Measurements from ENCODE around the gene ANKRD13B.

The ANKRD13B gene

DNA sequence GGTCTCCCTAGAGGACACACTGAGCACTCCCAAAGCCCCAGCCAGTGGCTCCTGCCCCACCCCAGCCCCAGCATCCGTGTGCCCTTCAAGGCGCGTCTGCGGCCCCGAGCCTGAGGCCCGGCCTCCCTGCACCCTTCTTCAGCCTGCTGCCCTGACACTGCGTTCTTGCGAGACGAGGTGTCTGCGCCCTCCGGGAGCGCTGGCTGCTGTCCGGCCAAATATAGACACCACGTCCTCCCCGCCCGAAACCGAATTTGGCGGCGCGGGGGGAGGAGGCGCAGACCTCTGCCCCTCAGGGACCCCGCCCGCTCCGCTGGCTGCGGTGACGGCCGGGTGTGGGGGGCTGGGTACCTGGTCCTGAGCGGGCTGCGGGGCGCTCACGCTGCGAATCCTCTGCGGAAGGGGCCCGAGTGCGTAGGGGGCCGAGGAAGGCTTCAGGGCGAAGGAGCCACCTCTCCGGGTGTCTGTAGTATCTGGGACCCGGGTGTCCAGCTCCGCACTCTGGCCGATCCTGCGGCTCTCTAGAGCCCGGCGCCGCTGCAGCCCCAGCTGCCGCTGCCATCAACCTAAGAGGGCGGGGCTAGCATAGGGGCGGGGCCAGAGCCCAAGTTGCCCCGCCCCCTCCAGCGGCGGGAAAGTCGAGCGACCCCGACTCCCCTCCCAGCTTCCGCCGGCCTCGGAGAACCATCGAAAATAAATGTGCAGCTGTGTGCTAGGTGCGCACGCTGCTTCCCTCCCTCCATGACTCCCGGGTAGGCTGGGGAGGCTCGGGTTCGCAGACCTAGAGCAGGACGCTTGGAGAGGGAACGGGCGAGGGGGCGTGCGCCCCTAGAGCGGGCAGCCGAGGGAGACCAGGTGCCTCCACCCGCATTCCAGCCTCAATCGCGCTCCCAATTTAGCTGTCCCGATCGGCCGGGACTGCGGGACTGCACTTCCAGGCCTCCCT, 29.7 kb downstream of the ANKRD13B start, which contains the start of gene CORO6:
TSS of gene CORO6 (minus strand) at position 576 of the 946 bp plus-strand sequence. CDS start 1,491 bp downstream, outside the sequence.
- H3K4me3 Mint-ChIP-seq = peak within 1 kb of the TSS; percentile 71
- no peaks in the 10 kb centered on the region for H3K27me3 Mint-ChIP-seq
- peaks cover 12% of the 10 kb centered on the region for H3K36me3 Mint-ChIP-seq (ENCODE audit: insufficient read depth)
- no peaks in the 10 kb centered on the region for H3K9me3 Mint-ChIP-seq
- ATAC-seq (replicated peaks; ENCODE audit: extremely low read depth, poor library complexity, severe bottlenecking) (no peak), DNase-seq (ENCODE audit: low spot score in 2 of 2) (peak; percentile 19 to 41)
- H3K4me1 Mint-ChIP-seq = peaks cover 29% of the 10 kb centered on the region
- H3K27ac Mint-ChIP-seq (ENCODE audit: low read depth) = peak within 1 kb of the TSS; percentile 44

- DNase-seq (ENCODE audit: low spot score in 2 of 2) (no peak), ATAC-seq (replicated peaks; ENCODE audit: extremely low read depth, poor library complexity, severe bottlenecking) (no peak)
- Mint-ChIP-seq H3K4me3 (peak overlapping the region; percentile 71), H3K36me3 (ENCODE audit: insufficient read depth) (peaks cover 14% of the 10 kb centered on the region), H3K27me3 (no peaks in the 10 kb centered on the region), H3K9me3 (no peaks in the 10 kb centered on the region), H3K27ac (ENCODE audit: low read depth) (peak overlapping the region; percentile 44), H3K4me1 (peaks cover 30% of the 10 kb centered on the region)
These were observed 30.3 kb downstream of the ANKRD13B start for GRCh38 chr17:29623283-29623647.

DNA sequence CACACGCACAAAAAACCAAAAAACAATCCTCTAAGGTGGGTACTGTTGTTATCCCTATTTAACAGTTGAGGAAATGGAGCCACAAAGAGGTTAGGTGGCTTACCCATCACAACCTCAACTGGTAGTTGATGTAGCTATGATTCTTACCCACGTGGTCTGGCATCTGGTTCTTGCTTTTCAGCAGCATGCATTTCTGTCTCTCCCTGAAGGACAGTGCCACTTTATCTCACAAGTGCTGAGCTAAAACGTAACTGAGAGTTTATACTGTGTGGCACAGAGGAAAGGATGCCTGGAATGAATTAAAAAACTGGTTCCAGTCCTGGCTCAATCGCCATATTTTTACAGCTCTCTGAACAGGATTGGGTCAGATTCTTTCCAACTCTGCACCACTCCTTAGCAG, 31.7 kb downstream of the ANKRD13B start:
- H3K27me3 Mint-ChIP-seq = no peaks in the 10 kb centered on the region
- DNase-seq (ENCODE audit: low spot score in 2 of 2) (no peak), ATAC-seq (replicated peaks; ENCODE audit: extremely low read depth, poor library complexity, severe bottlenecking) (no peak)
- peaks cover 22% of the 10 kb centered on the region for H3K36me3 Mint-ChIP-seq (ENCODE audit: insufficient read depth)
- H3K4me1 Mint-ChIP-seq = peaks cover 36% of the 10 kb centered on the region
- H3K4me3 Mint-ChIP-seq = no peak overlapping the region
- H3K9me3 Mint-ChIP-seq = no peaks in the 10 kb centered on the region
- H3K27ac Mint-ChIP-seq (ENCODE audit: low read depth) = no peak overlapping the region

GRCh38 chr17:29625037-29625750, 32.3 kb downstream of the ANKRD13B start:
- H3K36me3 Mint-ChIP-seq (ENCODE audit: insufficient read depth) = peaks cover 20% of the 10 kb centered on the region
- no peak overlapping the region for H3K4me3 Mint-ChIP-seq
- H3K27me3 Mint-ChIP-seq = no peaks in the 10 kb centered on the region
- ATAC-seq (replicated peaks; ENCODE audit: extremely low read depth, poor library complexity, severe bottlenecking) = no peak
- DNase-seq (ENCODE audit: low spot score in 2 of 2) = no peak
- no peaks in the 10 kb centered on the region for H3K9me3 Mint-ChIP-seq
- peak overlapping the region; percentile 36 for H3K27ac Mint-ChIP-seq (ENCODE audit: low read depth)
- H3K4me1 Mint-ChIP-seq = peaks cover 36% of the 10 kb centered on the region

- ATAC-seq (replicated peaks; ENCODE audit: extremely low read depth, poor library complexity, severe bottlenecking) (no peak), DNase-seq (ENCODE audit: low spot score in 2 of 2) (no peak)
- Mint-ChIP-seq H3K36me3 (ENCODE audit: insufficient read depth) (peaks cover 34% of the 10 kb centered on the region), H3K27me3 (no peaks in the 10 kb centered on the region), H3K27ac (ENCODE audit: low read depth) (peak overlapping the region; percentile 82), H3K4me3 (no peak overlapping the region), H3K4me1 (peaks cover 41% of the 10 kb centered on the region), H3K9me3 (no peaks in the 10 kb centered on the region)
These were observed 35.0 kb downstream of the ANKRD13B start for GRCh38 chr17:29627951-29628350.

- no peak for DNase-seq (ENCODE audit: low spot score in 2 of 2)
- H3K9me3 Mint-ChIP-seq = no peaks in the 10 kb centered on the region
- no peak overlapping the region for H3K4me3 Mint-ChIP-seq
- ATAC-seq (replicated peaks; ENCODE audit: extremely low read depth, poor library complexity, severe bottlenecking) = no peak
- H3K27me3 Mint-ChIP-seq = no peaks in the 10 kb centered on the region
- peaks cover 39% of the 10 kb centered on the region for H3K36me3 Mint-ChIP-seq (ENCODE audit: insufficient read depth)
- peaks cover 34% of the 10 kb centered on the region for H3K4me1 Mint-ChIP-seq
- peak overlapping the region; percentile 2 for H3K27ac Mint-ChIP-seq (ENCODE audit: low read depth)
These were observed 35.7 kb downstream of the ANKRD13B start for GRCh38 chr17:29628644-29629043.

DNA sequence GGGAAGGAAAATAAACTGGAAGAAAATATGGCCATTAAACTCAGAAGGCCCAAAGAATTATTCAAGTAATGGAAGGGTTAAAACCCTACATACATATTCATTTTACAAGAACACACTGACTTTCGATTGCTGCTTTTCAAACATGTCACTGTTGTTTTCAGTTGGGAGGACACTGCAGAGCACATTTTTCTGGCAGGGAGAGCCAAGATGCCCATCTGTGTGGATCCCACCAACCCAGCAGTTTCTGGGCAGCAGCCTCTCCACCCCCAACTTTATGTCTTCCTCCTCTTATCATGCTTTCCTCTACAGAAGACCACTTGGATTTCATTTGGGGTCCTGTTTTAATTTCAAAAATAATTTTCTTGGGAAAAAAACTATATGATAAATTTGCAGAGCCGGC, 36.9 kb downstream of the ANKRD13B start:
- Mint-ChIP-seq H3K9me3 (no peaks in the 10 kb centered on the region), H3K4me3 (no peak overlapping the region), H3K27ac (ENCODE audit: low read depth) (peak overlapping the region; percentile 2), H3K4me1 (peaks cover 36% of the 10 kb centered on the region), H3K27me3 (no peaks in the 10 kb centered on the region), H3K36me3 (ENCODE audit: insufficient read depth) (peaks cover 47% of the 10 kb centered on the region)
- ATAC-seq (replicated peaks; ENCODE audit: extremely low read depth, poor library complexity, severe bottlenecking) = no peak
- DNase-seq (ENCODE audit: low spot score in 2 of 2) = no peak

- no peak overlapping the region for H3K4me3 Mint-ChIP-seq
- no peak for ATAC-seq (replicated peaks; ENCODE audit: extremely low read depth, poor library complexity, severe bottlenecking)
- H3K36me3 Mint-ChIP-seq (ENCODE audit: insufficient read depth) = peaks cover 52% of the 10 kb centered on the region
- no peak for DNase-seq (ENCODE audit: low spot score in 2 of 2)
- H3K4me1 Mint-ChIP-seq = peaks cover 36% of the 10 kb centered on the region
- H3K27ac Mint-ChIP-seq (ENCODE audit: low read depth) = peak overlapping the region; percentile 2
- H3K27me3 Mint-ChIP-seq = no peaks in the 10 kb centered on the region
- no peaks in the 10 kb centered on the region for H3K9me3 Mint-ChIP-seq
These were observed 37.8 kb downstream of the ANKRD13B start for GRCh38 chr17:29630630-29631193.

GRCh38 chr17:29633886-29634285, 41.0 kb downstream of the ANKRD13B start:
- Mint-ChIP-seq H3K36me3 (ENCODE audit: insufficient read depth) (peaks cover 50% of the 10 kb centered on the region), H3K27ac (ENCODE audit: low read depth) (peak overlapping the region; percentile 10), H3K27me3 (no peaks in the 10 kb centered on the region), H3K4me3 (no peak overlapping the region), H3K4me1 (peaks cover 22% of the 10 kb centered on the region), H3K9me3 (no peaks in the 10 kb centered on the region)
- ATAC-seq (replicated peaks; ENCODE audit: extremely low read depth, poor library complexity, severe bottlenecking) = no peak
- no peak for DNase-seq (ENCODE audit: low spot score in 2 of 2)

- no peak overlapping the region for H3K27ac Mint-ChIP-seq (ENCODE audit: low read depth)
- H3K27me3 Mint-ChIP-seq = no peaks in the 10 kb centered on the region
- peaks cover 11% of the 10 kb centered on the region for H3K4me1 Mint-ChIP-seq
- no peak for DNase-seq (ENCODE audit: low spot score in 2 of 2)
- ATAC-seq (replicated peaks; ENCODE audit: extremely low read depth, poor library complexity, severe bottlenecking) = no peak
- H3K9me3 Mint-ChIP-seq = no peaks in the 10 kb centered on the region
- no peak overlapping the region for H3K4me3 Mint-ChIP-seq
- H3K36me3 Mint-ChIP-seq (ENCODE audit: insufficient read depth) = peaks cover 30% of the 10 kb centered on the region
These were observed 47.5 kb downstream of the ANKRD13B start for GRCh38 chr17:29640413-29640812.

DNA sequence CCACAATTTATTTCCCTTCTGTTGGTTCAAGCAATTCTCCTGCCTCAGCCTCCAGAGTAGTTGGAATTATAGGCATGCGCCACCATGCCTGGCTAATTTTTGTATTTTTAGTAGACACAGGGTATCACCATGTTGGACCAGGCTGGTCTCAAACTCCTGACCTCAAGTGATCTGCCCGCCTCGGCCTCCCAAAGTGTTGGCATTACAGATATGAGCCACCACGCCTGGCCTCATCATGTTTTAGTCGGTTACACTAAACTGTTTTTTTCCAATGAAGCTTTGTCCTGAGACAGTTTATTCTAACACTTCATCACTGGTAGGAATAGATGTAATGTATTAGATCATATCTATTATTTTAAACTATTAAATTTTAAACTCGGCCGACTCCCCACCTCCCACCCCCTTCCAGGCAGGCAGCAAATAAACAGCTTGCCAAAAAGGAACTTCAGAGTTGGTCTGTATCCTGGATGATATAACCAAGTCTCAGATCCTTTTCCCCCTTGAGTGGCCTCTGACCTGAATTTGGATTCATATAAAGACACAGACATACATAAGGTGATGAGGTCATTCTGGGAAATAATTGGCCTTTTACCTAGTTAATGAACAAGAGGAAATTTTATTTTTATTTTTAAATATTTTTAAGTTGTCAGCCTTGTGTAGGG, 48.2 kb downstream of the ANKRD13B start:
- Mint-ChIP-seq H3K27ac (ENCODE audit: low read depth) (no peak overlapping the region), H3K4me1 (peaks cover 11% of the 10 kb centered on the region), H3K36me3 (ENCODE audit: insufficient read depth) (peaks cover 32% of the 10 kb centered on the region), H3K9me3 (no peaks in the 10 kb centered on the region), H3K27me3 (no peaks in the 10 kb centered on the region), H3K4me3 (no peak overlapping the region)
- ATAC-seq (replicated peaks; ENCODE audit: extremely low read depth, poor library complexity, severe bottlenecking) (no peak), DNase-seq (ENCODE audit: low spot score in 2 of 2) (no peak)

DNA sequence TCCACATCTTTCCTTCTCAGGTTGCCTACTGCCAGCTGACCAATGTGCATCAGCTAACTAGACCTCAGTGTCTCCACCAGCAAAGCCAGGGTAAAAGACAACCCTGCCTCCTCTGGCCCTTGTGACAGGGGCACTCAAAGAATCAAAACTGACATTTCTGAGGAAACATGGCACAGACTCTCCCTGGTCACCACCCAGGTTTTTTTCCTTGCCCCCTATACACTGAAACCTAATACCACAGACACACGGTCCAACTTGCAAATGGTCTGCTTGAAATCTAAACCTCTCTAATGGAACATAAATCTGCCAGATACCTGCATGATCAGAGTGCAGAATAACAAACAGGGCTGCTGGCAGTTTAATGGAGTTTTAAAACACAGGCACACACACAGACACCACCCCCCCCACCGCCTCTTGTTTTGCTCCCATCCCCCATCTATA, 49.3 kb downstream of the ANKRD13B start:
- peaks cover 31% of the 10 kb centered on the region for H3K36me3 Mint-ChIP-seq (ENCODE audit: insufficient read depth)
- peak overlapping the region; percentile 39 for H3K27ac Mint-ChIP-seq (ENCODE audit: low read depth)
- no peaks in the 10 kb centered on the region for H3K9me3 Mint-ChIP-seq

More for the DNA sequence above, 49.3 kb downstream of the ANKRD13B start:
- no peak for ATAC-seq (replicated peaks; ENCODE audit: extremely low read depth, poor library complexity, severe bottlenecking)
- H3K4me3 Mint-ChIP-seq = no peak overlapping the region
- H3K27me3 Mint-ChIP-seq = no peaks in the 10 kb centered on the region
- no peak for DNase-seq (ENCODE audit: low spot score in 2 of 2)
- H3K4me1 Mint-ChIP-seq = peaks cover 11% of the 10 kb centered on the region

All from central memory CD8-positive, alpha-beta T cell (primary cell).